T-helper 22 cell (primary cell): ENCODE data around the gene DOCK1.

Experiments used
- DNase-seq: peaks from one replicate; pipeline ENCODE4 v3.0.0-alpha.2; 2020; ENCODE audit warnings: low read depth

Gene DOCK1

DNA sequence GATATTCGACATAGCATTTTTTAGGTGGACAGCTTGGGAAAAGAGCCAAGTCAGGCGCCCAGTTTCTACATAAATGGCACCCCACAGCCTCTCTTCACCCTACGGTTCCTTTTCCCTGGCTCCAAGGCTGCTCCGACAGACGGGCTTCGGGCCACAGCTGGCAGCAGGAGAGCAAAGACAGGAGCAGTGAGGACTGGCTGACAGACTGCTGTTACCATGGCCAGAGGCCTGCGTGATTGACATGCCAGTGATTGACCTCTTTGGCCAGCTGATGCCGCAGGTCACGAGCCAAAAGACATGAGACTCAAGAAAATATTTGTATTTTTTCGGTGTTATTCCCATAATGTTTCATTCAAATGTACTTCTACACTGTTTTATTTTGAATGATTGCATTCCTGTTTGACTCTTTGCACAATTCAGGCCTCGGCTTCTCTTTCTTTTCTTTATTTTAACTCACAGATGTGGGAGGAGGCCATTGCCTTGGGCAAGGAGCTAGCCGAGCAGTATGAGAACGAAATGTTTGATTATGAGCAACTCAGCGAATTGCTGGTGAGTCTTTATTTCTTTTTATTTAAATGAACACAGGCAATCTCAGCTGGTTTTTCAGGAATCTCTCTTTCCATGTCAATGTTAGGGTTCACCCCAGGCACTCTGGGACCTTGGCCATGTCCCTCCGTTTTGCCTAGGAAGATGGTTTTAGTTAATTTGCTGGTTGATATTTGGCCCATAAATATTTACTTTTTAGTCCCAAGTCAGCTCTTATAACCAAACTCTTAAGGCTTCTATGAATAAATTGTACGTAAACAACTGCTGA lies 497.6 kb downstream of the DOCK1 start:
- no peak for DNase-seq

DNA sequence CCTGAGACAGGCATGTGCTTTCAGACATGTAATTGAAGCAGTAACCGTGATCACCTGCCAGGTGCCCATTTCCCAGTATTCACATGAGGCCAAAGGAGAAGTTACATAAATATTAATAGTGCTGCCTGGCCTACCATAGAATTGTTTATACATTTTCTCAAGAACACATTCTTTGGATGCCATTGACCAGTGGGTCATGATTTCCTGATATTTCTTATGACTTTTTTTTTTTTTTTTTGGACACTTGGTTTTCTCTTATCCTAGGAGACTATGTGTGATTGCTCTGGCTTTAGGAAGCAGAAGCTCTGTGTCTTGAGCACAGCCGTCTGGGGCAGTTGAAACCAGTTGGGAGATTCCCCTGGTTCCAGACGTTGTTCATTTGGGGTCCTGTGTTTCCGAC lies 500.0 kb downstream of the DOCK1 start:
- no peak for DNase-seq

DNA sequence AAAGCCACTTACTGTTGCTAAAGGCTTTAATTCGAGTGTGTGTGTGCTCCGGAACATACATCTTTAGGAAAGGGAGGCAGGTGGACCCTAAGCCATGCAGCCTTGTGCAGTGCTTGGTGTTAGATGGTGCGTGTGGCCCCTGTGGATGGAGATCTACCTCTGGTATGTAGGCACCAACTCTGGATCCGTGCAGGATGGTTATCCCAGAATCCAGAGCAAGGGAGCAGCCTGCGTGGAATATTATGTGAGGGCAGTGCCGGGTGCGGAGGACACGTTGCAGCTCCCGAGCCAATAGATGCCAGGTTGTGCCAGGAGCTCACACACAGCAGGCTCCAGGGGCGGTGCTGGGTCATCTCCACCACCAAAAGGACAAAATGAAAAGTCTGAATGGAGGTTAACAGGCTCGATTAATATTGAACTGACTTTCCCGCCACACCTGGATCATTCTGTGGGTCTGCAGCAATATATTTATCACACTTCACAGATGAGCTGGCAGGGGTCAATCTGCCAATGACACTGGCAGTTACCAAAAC lies 500.9 kb downstream of the DOCK1 start:
- DNase-seq = no peak

DNA sequence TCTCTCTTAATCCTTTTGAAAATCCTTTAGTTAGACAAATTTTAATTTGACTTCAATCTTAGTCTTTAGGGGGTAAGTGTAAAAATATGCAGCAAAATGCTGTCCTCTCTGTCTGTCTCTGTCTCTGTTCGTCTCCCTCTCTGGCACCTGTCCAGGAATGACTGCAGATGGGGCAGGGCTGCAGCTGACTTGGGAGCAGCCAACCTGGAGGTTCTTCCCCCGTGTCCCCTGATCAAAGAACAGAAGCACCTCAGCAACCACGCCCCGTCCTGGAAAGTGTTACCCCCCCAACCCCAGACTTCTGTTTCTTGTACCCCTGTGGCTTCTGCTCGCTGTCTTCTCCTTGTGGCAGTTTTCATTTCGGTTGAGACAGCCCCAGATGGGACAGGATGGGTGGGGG lies 502.3 kb downstream of the DOCK1 start:
- no peak for DNase-seq

DNA sequence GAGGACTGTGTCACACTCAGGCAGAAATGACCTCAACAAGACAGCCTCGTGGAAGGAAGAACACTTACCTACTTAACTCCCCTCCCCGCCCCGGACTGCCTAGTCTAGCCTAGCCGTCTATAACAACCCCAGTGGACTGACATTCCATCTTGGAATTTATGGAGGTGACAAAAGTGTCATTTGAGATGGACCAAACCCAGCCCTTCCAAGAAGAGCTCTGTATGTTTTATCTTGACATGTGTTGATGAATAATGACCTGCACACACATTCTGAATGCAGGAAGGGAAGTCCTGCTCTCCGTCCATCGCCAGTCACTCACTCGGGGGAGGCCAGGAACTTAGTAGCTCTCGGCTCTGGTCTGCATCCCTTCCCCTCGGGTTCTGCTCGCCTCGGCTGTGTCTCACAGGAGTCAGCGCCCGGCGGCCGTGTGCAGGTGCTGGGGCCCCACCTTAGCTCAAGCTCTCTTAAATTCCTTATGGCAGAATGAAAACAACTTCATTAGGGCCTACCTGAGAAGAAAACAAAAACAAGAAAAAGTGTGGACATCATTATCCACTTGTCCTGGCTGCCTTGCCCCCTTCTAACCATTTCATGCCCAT lies 503.0 kb downstream of the DOCK1 start:
- no peak for DNase-seq

DNA sequence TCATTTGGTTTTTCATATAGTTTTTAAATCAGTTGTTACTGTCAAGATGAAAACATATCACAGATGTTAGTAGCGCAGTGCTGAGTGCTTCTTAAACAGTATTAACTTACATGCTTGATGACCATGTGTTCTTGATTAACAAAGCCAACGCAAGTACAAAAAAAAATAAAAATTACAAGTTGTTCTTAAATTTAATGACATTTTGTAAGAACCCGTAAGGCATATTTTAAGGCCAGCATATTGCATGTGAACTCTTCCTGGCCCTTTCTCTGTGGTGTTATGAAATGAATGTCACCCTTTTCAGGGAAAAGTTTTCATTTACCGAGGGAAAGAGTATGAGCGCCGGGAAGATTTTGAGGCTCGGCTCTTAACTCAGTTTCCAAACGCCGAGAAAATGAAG lies 503.5 kb downstream of the DOCK1 start:
- DNase-seq = no peak

DNA sequence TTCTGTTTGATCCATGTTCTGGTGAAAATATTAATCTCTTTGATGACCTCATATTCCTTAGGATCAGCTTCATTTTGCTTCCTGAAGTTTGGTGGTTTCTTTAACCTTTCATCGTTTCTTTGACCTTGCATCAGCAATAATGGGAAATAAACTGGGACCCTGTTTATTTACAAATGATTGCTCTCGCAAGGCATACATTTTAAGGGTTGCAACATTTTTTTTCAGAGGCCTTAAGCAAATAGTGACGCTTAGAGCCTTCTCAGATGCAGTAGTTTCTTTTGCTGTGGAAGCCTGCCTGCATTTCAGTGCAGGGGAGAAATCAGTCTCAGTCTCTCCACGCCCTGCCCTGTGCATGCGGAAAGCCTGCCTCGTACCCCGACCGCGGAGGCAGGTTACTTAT lies 504.8 kb downstream of the DOCK1 start:
- DNase-seq = no peak

DNA sequence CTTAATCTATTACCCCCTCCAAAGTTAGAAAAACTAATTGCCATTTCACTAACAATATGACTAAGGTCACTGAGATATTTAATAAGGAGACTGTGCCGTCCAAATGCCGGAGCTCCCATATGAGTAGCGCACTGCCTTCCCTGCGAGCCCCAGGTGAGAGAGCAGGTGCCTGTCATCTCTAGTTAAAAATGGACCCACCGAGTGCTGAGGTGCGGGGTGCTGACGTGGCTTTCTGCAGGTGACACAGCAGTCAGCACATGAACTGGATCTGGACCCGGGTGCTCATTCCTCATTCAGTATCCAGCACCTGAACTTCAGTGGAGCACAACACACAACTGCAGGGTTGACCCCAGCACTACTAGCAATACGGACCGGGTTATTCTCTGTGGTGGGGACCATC lies 505.8 kb downstream of the DOCK1 start:
- no peak for DNase-seq

DNA sequence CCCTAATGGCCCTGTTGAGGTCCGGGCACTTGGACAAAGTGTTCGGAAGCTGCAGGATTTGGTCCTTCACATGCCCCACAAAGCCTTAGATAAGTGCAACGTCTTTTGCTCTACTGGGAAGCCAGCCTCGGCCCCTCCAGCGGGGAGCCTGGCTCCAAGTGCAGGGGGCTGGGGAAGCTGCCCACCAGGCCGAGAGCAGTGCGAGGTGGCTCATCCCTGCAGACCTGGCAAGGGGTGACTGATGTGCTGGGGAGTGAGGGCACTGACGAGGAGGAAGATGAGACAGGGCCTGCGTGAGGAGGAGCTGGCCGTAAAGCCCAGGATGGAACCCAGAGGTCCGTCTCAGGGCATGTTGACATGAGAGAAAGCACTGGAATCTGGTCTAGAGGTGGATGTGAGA lies 508.1 kb downstream of the DOCK1 start:
- no peak for DNase-seq

DNA sequence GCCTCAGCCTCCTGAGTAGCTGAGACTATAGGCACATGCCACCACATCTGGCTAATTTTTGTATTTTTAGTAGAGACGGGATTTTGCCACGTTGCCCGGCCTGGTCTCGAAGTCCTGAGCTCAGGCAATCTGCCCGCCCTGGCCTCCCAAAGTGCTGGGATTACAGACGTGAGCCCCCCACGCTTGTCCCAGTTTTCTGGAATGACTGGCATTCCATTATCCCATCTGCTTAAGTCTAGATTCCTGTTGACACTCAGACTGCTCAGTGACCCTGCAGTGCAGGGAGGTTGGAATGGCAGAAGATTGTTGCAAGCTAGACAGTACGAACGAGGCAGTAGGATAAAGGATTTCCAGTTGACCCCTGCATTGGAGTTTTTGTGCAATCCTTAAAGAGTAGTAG lies 508.8 kb downstream of the DOCK1 start:
- no peak for DNase-seq

DNA sequence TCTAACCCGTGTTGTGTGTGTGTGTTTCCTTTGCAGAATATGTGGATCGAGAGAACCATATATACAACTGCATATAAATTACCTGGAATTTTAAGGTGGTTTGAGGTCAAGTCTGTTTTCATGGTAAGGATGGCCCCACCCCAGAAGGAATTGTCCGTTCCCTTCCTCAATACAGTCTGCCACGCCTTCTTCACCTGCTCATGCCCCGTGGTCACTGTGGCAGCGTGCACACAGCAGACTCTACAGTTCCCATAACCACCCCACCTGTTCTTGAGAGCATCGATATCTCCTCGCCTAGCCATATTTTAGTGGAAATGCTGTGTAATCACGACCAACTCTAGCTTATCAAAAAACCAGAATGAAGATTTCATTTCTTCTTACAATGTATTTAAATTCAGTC lies 509.9 kb downstream of the DOCK1 start:
- no peak for DNase-seq

DNA sequence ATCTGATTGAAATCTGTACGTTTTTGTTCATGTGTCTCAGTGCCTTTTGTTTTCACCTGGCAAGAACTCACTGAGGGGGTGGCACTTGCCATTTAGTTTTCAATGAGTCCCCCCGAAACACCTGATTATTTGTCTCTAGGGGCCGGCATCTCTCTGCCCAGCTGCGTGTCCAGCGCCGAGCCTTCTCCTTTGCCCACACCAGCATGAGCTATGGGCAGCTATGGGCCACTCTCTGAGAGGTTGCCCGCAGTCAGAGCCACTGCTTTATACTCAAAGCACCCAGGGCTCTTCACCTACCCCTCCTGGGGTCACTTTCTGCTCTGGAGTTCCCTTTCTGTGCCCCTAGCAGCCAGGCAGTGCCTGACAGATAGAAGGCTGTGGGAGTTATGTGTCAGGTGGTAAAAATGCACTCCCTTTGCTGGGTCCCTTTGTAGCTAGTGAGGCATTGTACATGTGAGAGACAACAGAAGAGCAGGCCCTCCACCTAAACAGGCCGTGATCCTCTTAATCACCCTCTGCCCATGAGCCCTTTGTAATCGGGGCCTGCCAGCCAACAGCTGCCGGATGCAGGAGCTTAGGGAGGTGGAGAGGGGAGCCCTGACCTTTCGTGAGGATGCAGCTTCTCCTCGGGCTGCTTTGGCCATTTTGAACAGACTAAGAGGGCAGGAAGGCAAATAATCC lies 510.8 kb downstream of the DOCK1 start:
- DNase-seq = no peak

DNA sequence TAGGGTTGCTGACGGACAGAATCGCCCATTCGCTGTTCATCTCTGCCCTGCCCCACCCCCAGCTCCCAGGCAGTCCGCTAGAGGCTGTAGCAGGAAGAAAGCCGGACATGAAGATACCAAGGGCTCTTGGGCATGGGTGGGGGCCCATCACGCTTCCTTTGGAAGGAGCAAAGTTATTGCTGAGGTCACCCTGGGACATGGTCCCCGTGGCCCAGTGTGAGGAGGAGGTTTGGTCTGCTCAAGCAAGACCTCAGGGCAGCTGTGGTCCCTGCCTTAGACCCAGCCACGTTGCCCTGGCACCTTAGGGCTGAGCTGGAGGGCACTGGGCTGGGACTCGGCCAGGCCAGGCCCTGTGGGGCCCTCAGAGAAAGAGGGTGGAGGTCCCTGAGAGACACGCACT lies 511.8 kb downstream of the DOCK1 start:
- no peak for DNase-seq

DNA sequence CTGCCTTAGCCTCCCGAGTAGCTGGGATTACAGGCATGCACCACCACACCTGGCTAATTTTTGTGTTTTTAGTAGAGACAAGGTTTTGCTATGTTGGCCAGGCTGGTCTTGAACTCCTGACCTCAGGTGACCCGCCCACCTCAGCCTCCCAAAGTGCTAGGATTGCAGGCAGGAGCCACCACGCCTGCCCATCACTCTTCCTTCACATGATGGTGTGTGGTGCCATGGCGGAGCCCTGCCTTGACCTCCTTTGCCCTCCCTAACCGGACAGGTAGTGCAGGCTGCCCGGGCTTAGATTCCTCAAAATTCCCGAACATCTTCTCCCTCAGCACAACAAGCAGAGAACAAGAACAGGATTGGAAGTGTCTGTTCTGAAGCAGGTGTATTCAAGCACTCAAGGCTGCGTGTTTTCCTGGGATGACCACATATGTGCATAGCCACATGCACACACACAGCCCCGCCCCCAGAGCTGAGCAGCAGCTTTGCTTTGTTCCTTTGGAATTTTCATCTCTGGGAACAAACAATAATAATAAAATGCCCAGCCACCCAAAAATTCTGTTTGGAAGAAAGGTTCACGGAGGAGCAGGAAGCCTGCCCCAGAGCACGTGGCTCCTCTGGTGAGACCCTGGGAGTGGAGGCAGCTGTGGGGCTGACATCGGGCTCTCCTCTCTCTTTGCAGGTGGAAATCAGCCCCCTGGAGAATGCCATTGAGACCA lies 512.6 kb downstream of the DOCK1 start:
- DNase-seq = no peak

DNA sequence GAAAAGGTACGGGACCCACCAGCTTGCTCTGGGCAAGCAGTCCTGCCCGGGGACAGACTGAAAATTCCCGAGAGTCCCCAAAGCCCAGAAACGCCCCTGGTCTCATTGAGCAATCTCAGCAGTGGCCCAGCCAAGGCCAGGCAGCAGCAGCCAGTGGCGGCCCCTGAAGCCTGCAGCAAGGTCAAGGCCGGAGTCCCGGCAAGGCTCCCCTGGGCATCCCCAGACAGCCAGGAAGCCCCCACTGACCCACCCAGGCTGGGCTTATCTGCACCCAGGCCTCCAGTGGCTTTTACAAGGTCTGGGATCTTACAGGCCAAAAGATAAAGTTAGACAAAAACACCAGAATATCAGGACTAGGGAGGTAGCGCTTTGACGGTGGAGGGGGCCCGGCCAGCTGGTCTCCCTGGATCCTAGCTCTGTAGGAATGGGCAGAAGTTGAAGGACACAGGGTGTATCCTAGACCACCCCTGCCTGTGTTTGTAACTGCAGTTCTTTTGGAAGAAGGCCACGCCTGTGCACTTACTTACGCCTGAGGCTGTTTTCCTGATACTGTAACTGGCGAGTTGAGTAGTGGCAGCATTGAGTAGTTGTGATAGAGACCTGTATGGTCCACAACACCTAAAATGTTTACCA lies 513.4 kb downstream of the DOCK1 start:
- DNase-seq = no peak

DNA sequence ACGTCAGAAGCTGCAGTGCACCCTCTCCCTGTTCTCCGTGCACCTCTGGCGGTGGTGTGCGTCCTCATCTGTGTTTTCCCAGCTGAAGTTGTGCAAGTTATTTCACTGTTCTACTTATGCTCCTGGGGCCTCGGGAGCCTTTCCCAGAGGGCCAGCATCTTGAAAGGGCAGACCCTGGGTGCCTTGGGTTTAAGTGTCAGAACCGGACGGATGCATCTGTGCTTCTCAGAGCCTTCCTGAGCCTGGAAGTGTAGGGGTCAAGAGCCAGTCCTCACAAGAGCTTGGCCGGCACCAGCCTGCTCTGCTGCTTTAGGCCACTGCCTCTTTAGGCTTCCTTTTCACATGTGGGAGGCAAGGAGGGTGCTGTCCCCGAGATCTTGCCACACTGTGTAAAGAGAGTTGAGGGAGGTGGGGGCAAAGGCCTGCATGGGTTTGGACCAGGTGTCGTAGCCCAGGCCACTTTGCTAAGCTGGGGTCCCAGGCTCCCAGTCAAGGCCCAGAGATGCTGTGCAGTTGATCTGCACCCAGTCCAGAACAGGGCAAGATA lies 515.0 kb downstream of the DOCK1 start:
- DNase-seq = no peak

DNA sequence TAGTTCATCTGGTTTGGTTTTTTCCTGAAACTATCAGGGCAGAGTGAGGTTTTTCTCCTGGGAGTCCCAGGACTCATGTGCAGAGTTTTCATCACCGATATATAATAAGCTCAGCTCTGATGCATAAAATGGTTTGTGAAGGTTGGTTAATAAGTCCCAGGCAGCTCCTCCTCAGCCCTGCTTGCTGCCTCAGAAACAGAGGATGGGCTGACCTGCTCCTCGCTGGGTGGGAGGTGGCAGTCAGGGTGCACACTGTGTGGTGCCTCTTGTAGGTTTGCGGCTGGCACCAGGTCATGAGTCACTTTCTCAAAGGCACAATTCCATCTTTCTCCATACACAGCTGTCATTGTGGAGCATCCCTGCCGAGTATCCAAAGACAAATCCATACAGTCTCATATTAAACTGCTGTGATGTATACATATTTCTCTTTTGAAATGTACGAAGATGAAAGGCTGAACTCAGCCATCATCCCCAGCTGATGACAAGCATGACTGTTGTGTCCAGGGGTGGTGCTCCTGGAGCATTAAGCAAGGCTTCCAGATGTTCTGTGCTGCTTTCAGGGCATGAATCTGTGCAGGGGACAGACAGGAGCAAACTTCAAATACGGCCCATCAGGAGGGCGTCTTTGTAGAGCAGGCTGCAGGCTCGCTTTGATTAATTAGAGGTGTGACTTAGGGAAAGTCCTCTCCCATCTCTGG lies 518.1 kb downstream of the DOCK1 start:
- no peak for DNase-seq

DNA sequence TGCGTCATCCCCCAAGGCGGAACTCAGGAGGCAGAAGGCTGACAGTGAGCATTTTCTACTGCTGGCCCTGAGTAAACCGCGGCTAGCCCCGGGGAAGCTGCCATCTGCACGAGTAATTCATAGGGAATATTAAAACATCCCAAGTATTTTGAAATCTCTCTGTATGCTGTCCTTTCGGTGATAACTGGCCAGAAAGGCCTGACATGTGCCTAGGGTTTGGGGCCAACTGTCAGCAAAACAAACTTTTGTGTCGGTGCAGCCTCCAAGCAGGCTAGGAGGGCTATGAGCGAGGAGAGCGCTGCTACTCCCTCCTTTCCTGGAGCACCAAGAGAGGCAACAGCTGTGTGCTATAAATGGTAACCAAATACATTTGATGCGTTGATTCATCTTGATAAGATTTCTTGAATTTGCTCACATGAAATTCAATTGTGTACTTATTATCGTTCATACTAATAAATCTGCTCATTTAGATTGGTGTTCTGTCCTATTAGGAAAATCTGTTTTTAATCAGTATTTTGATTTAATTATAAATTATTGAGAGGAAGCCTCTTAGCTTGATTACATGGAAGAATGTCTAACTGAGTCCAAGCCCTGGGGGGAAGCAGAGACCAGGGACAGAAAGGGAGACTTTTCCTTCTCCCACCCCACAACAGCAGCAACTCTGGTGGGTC lies 519.5 kb downstream of the DOCK1 start:
- DNase-seq = no peak

DNA sequence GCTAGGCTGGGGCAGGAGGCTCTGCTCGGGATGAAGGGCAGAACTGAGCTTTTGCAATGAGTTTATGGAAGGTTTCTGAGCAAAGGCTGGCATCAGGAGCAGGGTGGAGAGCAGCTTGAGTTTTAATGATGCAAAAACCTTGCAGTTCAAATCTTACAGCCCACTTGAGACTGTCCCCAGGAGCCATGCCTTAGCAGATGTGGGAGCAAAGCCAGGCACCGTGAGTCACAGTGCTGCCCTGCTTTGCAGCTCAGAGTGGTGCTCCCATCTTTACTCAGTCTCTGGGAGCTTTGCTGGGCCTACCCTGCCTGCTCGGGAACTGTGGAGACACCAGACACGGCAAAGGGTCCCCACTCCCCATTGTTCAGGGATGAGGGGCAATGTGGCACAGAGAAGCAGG lies 521.5 kb downstream of the DOCK1 start:
- no peak for DNase-seq

DNA sequence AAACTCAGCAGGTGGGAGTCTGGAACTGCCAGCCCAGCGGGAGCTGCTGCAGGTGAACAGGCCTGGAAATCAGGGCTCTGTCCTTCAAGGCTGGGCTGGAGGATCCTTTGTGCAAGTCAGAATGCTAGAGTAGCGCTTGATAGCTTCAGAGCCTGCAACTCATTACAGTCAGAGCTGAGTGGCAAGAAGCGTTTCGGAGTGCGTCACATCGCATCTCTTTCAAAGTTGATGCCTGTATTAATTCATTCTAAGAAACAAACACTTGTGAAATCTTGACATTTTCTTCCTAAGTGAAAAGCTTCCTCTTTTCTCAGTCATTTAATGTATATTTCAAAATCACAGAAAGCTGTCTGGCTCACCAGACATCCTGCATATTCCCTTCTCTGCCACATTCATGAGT lies 522.7 kb downstream of the DOCK1 start:
- DNase-seq = no peak
